Globus pallidus (tissue), 1 donor: ENCODE results near the gene RTP2.
"Not testable (repeated sequence)": the region's sequence is repeated elsewhere in the genome, so short reads cannot be mapped to it uniquely, and the experiment has no call there.

Source experiments
- DNase-seq: peaks from one replicate; pipeline ENCODE4 v3.0.0-alpha.2; 2015; ENCODE audit warnings: low spot score

Gene RTP2

DNA sequence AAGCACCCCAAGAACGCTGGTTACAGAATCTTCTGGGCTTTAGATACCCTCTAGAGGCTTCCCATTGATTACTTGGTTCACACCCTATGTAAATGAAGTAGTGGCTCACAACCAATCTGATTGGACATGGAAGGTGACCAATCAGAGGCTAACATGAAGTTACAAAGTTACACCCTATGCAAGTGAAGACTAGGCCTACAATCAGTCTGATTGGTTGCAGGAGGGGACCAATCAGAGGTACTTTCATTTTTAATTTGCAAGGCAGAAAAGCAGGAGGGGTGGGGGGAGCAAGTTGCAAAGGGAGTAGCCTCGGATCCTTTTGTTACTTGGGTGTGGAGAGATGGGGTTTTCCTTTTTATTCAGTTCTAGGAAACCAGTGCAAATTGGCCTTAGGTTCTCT lies 11.1 kb upstream of the RTP2 start:
- DNase-seq = no peak

DNA sequence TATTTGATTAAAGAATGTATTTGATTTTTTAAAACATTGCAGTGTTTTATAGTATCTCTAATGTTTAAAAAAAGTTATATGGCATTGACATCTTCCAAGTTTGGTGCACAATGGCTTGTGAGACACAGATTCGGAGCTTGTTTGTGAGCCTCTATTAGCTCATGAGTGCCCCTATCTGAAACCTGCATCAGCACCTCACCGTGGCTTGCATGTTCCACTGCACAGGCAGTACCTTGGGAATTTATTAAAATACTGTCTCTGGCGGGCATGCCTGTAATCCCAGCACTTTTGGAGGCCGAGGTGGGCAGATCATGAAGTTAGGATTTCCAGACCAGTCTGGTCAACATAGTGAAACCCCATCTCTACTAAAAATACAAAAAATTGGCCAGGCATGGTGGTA lies 6.8 kb upstream of the RTP2 start:
- no peak for DNase-seq

DNA sequence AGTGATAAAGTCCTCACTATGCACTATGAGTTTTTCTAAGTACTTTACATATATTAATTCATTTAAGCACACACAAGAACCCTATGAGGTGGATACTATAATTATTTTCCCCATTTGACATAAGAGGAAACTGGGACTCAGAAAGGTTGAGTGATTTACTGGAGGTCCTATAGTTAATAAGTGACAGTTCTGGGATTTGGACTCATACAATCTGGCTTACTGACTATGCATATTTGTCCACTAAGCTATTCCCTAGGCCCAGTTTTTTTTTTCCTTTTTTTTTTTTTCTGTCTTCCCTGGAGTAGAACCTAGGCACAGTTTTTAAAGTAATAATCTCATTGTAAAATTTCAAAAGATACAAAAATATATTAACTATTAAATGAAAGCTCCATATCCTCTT lies 6.3 kb upstream of the RTP2 start:
- DNase-seq = no peak

DNA sequence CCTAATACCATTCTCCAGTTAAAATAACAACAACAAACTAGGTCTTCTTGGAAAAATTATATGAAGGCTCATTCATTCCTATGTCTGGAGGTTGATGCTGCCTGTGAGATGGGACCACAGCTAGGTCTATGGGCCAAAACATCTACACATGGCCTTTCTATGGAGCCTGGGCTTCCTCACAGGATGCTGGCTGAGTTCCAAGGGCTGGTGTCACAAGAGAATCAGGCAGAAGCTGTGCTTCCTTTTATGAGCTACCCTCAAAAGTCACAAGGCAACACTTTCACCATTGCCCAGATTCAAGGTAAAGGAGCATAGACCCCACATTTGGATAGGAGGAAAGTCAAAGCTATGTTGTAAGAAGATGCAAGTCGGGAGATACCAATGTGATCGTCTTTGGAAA lies 4.6 kb upstream of the RTP2 start:
- DNase-seq = no peak

DNA sequence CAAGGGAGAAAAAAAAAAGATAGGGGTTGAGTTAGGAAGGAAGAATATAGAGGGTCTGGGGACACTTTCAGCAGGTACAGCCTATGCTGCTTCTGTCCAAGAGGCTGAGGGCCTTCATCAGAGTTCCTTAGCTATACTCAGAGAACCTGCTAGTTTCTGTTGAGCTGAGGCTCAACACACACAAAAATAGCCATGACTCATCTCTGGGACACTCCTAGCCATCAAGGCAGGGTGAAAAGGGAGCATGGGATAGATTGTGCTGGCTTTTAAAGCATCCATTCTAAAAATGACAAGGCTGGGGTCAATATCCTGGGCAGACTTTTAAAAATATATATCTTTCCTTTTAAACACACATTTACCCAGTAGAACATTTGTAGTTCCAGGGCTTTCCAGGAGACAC lies 2.8 kb upstream of the RTP2 start:
- DNase-seq = no peak

DNA sequence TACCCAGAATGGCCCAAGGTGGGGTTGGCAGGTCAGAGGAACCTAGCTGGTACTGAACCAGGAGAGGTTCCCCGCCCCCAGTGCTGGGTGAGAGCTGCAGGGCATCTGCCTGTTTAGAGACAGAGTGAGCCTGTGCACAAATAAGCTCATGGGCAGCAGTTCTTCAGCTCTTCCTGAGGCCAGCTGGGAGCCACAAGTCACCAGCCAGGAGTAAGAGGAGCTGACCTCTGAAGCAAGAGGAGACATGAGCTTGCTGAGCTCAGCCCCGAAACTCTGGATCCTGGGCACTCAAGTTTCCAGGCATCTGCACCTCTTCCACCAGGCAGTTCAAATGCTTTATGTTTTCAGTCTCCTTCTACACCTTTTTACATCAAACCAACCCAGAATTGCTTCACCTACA lies 2.1 kb downstream of the RTP2 start:
- no peak for DNase-seq

DNA sequence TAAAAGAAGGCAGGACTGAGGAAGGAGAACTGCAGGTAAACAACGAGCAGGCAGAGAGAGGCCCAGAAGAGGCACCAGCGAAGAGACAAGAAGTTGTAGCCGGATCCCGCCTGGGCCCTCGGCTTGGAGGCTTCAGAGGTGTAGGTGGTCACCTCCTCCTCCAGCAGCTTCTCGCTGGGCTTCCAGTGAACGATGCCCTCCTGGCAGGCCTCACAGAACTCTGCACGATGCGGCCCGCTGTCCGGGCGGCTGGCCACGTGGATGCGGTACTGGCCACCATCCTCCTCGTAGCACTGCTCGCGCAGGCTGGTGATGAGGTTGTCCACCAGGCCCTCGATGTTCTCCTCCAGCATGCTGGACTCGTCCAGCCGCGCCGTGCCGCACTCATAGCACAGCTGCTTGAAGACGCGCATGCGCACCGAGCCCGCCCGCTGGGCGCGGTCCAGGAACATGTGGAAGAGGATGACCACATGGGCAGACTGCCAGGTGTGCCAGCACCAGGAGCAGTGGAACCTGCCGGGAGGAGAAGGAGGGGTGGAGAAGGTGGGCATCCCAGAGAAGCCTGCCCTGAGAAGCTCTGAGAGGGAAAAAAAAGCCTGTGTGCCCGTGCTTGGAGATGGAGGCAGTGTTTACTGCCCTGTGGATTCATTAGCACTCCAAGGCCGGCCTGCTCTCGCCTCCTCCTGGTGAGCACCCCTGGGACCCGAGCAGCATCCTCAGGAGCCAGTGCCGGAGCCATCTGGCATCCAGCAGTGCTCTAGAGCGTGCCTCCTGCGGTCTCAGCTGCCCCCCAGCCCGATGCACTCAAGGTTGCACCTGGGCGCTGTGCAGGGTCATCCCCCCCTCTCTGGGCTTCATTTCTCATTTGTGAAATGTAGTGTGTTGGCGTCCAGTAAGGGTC lies 3.6 kb downstream of the RTP2 start:
- DNase-seq = no peak

DNA sequence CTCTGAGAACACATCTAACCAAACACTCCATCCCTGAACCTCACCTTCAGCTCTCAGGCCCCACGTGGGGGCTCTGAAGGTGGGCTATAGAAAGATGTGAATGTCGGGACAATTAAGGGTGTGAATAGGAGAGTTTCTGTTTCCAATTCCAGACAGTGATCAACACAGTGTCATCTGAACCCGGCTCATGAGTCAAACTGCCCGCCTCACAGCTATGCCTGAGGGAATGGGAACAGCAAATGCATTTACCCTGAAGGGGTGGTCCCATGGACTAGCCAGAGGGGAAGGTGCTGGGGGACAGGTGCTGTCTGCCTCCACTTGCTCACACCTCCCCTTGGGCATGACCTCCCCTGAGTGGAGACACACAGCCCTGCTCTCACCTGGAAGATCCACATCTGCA lies 6.3 kb downstream of the RTP2 start:
- no peak for DNase-seq

DNA sequence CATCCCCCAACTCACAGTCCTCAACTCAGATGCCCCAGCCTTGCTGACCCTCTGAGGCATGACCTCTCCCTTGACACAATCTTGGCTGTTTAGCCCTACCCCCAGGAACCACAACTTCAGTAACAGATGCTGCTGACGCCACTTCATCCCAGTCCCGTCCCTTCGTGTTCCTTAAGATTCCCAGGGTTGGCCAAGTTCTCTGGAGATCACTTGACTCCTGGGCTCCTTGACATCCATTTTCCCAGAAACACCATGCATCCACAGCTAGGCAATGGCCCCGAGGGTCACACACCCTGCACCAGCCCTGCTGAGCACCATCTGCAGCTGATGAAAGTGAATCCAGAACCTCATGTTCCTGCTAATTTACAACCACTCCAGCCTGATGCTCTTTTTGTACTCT lies 6.9 kb downstream of the RTP2 start:
- no peak for DNase-seq

DNA sequence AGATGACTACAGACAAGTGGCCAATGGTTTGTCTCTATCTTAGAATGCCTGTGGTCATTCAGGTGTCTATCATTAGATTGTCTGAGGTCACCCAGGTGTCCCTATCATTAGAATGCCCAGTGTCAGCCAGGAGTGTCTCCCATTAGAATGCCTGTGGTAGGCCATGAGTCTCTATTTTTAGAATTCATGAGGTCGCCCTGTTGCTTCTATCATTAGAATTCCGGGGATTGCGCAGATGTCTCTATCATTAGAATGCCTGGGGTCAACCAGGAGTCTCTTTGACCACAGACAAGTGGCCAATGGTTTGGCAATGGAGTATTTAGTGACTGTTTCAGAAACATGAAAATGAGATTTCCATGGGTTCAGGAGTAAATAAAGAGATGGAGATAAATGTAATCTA lies 7.6 kb downstream of the RTP2 start:
- no peak for DNase-seq

DNA sequence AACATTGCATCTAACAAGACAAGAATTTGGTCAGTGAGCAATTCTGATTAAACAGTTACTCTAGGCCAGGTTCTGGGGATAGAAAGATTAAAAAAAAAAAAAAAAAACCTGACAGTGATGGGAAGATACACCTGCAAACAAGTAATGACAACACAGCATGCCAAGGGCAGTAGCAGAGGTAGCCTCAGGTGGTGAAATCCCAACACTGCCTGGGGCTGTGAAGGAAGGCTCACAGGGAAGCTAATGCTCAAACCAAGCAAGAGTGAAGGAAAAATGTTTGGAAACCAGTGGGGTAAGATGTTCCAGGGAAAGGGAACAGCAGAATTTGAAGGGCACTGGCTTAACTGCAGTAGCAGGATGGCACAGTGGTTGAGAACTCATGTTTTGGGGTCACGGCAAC lies 8.9 kb downstream of the RTP2 start:
- DNase-seq = no peak

DNA sequence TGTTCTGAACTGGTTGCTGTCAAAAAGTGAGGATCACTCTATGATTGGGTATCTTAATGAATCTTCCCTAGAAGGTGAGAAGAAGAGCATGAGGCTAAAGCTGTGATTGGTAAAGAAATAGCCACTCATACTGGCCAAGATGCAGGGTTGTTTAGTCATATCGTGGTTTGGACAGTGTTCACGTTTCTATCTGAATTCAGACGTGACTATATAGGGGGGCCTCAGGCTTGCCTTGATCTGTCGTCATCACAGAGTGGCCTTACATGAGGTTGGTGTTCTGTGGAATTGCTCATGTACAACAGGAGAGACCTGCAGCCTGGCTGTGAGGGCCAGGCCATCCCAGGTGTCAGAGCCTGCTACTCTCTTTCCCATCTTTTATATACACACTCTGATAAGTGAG lies 12.4 kb downstream of the RTP2 start:
- DNase-seq = no peak

DNA sequence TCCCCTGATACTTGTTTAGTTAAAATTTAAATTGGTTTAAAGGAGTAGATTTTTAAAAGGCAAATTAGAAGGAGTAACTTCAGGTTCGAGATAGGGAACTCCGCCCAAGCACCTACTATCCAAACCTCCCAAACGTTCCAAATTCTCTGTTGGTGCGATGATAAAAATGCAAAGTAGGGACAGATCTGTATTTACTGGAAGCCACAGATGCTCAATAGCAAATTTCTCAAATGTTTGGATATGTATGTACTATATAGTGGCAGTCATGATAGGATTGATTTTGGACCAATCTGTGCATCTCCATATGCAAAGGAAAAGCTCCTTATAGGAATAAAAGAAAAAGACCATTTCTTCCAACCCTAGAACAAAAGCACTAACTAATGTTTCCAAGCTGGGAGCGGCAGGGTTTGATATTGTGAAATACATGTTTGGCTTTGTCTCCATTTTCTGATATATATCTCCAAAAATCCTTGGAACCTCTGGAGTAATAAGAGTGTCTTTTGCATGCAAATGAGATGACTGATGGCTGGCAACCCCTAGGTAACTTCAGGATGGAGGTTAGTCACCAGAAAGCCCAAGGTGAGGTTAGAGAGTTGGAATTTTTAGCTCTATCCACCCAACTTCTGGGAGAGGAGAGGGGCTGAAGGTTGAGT lies 15.6 kb downstream of the RTP2 start:
- DNase-seq = no peak

DNA sequence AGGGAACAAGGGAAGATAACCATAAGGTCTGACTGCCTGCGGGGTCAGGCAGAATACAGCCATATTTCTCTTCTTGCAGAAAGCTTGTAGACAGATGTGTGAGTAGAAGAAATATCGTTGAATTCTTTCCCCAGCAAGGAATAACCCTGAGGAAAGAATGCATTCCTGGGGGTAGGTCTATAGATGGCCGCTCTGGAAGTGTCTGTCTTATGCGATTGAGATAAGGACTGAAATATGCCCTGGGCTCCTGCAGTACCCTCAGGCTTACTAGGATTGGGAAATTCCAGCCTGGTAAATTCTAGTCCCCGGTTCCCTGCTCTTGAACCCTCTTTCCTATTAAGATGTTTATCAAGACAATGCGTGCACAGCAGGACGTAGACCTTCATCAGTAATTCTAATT lies 16.4 kb downstream of the RTP2 start:
- DNase-seq = no peak

DNA sequence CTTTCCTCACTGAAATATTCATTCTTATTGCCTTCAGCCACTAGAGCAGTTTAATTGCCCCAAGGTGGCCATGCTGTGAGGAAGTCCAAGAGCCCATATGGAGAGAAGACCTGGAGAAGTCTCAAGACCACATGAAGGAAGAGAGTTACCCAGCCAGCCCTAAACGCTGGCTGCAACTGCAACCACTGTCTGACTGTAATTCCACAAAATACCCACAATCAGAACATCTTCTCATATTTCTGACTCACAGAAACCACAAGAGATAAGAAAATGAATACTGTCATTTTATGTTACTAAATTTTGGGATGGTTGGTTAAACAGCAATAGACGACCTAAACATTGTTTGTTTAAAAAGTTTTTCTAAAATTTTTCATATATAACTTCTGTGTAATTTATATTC lies 17.5 kb downstream of the RTP2 start:
- no peak for DNase-seq

DNA sequence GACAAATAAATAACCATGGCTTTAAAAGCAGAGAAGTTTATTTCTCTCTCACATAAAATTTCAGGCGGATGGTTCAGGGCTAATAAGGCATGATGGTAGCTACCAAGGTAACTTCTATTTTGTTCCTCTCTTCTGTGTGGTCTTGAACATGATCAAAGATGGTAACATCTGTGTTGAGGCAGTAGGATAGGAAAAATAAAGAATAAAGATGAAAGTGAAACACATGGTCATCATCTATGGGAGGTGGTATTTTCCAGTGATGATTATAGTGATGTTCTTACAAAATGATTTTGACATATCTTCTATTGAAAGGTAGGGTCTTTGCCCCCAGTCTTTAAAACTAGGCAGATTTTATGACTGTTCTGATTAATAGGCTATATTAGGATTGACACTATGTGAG lies 17.9 kb downstream of the RTP2 start:
- no peak for DNase-seq

DNA sequence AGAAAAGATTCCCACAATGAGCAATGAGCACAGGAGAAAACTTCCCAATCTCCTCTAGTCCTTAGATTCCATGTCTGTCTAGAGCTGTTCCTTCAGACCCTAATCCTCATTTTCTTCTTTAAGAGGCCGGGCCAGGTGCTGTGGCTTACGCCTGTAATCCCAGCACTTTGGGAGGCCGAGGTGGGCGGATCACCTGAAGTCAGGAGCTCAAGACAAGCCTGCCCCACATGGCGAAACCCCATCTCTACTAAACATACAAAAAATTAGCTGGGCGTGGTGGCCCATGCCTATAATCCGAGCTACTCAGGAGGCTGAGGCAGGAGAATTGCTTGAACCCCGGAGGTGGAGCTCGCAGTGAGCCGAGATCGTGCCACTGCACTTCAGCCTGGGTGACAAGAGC lies 20.6 kb downstream of the RTP2 start:
- DNase-seq = not testable (repeated sequence)

DNA sequence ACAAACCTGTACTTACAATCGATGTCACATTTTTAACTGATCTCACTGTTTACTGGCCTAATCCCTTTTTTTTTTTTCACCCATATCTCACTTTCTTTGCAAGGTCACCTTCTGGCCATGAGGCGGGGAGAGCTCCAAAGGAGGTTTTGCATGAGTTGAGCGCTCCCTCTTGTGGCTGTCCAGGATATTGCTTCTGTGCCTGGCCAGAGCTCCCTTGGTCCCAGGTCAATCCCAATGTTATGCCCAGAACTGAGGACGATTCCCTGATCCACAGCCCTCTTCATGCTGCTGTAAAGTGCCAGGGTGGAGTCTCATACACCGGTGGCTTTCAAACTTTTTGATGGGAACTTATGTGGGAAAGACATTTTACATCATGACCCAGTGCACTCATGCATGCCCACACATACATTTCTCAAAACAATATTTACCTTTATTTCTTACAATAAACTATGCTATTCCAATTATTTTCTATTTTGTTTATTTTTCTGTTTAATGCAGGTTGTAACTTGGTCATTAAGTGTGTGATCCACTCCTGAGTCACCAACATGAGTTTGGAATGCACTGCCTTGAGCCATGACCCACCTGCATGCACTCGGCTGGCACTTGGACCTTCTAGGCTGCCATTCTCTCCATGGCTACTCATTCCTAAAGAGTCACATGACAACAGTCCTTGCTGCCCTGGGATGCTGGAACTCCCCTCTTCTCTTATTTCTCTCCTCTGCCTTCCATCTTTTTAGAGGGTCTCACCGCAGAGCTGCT lies 22.5 kb downstream of the RTP2 start:
- peak; percentile 60 for DNase-seq

DNA sequence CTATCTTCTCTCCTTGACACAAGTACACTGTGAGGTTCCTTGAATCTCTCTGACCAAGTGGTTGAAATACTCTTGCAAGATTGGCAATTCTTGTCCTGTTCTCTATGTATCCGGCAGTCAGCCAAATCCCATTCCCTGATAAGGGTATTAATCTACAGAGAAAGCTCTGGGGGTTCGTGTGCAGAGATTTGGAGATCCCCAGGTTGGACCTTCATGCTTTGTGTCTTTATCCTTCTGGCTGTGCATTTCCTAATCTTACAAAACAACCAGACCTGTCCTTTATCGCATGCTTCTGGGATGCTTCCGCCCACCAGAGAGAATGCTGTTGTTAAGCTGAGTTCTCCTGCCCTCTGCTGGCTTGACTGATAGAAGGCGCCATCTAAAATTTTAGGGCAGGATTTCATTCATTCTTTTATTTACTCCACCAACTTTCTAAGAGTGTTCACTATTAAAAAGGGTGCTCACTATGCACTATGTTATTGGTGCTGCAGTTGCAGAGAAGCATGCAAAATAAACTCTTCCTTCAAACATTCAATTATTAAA lies 23.6 kb downstream of the RTP2 start:
- DNase-seq = peak; percentile 35

DNA sequence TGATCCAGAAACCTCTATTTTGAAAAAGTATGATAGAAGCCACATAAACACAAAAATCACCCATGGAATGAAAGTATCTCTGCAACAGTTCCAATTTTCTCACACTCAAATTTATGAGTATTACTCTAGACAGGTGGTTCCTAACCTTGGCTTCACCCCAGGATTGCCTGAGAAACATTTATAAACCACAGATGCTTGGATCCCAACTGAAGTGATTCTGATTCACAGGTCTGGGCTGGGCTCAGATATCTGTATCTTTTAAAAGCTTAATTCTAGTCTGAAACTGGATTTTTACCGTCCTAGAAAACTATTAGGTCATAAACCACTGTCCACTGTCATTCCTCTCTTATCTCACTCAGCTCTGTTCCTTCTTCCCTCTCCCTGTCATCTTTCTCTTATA lies 24.8 kb downstream of the RTP2 start:
- no peak for DNase-seq

DNA sequence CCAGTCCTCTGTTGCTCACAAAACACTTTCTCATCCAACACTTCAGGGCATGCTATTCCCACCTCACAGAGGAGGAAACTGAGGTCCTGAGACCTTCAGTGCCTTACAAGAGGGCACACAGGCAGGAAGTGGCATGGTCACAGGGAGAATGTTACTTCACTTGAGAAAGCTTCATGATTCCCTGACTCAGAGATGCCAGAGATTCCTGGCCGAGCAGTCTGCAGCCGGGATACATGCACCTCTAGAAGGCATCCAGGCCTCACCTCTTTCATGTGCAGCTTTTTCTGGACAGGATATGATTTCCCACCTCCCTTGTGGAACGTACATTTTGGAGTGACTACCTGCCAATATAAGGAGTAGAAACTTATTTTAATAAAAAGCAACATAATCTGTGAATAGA lies 29.3 kb downstream of the RTP2 start:
- no peak for DNase-seq

DNA sequence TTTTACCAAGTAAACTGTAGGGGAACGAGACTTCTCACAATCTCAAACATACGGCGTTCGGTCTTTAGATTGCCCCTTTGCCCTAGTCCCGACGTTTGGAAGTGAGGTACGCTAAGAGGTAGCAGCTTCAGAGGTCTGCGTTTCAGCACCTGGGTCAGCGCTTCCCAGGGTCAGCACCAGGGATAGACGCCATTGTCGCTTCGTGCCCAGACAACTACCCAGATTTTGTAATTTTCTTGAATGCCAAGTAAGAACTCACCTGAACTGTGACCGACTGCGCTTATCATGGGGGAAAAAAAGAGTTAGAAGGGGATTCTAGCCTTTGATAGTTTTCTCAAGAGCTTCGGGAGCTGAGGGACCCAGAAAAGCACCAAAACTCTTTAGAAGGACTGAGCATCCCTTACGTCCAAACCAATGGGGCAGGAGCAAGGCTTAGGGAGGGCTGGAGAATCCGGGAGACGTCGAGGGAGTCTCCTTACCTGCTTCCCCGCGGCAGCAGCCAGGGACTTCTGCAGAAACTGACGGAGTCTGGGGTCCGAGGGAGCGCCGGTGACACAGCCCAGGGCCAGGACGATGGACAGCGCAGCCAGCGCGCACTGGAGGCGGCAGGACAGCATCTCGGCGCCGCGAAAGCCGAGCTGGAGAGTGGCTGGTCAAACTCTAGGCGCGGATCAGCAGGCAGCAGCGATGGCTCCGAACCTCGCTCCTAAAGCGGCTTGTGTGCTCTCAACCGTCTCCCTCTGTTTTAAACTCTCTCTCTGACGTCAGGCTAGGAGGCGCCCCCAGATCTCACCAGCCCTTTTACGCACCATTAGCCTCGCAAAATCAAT lies 32.5 kb downstream of the RTP2 start, which contains the start of gene SST:
Gene SST, minus strand, starts transcription at position 720 of the 830 bp plus-strand sequence. Its CDS starts 103 bp downstream, at position 617.
- DNase-seq = no peak
